SK-N-SH (cell line): ENCODE measurements around the gene GJB2. TPM values are rescaled to one million over a fixed set of nuclear protein-coding genes. Genes with fewer than 3 reads are reported as not detected.

Experiments
- CTCF ChIA-PET: fragments of 300-600, 350-600 bp; formaldehyde crosslinking; extraction: SDS; loops from one replicate; lab custom pipeline; 2021; lab: Yijun Ruan, JAX
- POLR2A ChIA-PET: fragments of 350-600 bp; sonication (Branson Sonifier 250); formaldehyde crosslinking; extraction: SDS; loops from one replicate; lab custom pipeline; 2020; ENCODE audit warnings: antibody characterized with exemption, inconsistent platforms; lab: Yijun Ruan, JAX
- DNase-seq: peaks from one replicate; pipeline ENCODE4 v3.0.0; 2012
- H2AFZ ChIP-seq: fragments of 200-600 bp; sonication (generic); 2 replicates; pipeline ENCODE4 v1.8.1; 2016; ENCODE audit warnings: antibody characterized with exemption, mild to moderate bottlenecking, low read depth
- H3F3A ChIP-seq: fragments of 200-600 bp; sonication (generic); replicated peaks from 2 replicates; pipeline ENCODE3; 2016; ENCODE audit warnings: antibody characterized with exemption, mild to moderate bottlenecking; ENCODE audit not compliant: insufficient read depth
- H3K27ac ChIP-seq, 2 experiments: fragments of 200-500 bp in 1 of 2; fragments of 200-600 bp in 1 of 2; sonication (Bioruptor generic) in 1 of 2; sonication (generic), shearing (Covaris generic) in 1 of 2; 2 replicates each; pipeline versions ENCODE4 v1.5.1 to v1.6.1; 2014 to 2016; ENCODE audit warnings: low read depth in 2 of 2, inconsistent platforms in 1 of 2, low read length in 1 of 2, mild to moderate bottlenecking in 1 of 2, mixed read lengths in 1 of 2
- H3K27me3 ChIP-seq: fragments of 200-600 bp; sonication (generic), shearing (Covaris generic); 2 replicates; pipeline ENCODE4 v1.6.1; 2016; ENCODE audit warnings: mixed run types; ENCODE audit not compliant: insufficient read depth
- H3K36me3 ChIP-seq, 2 experiments: fragments of 200-500 bp in 1 of 2; fragments of 200-600 bp in 1 of 2; sonication (Bioruptor generic) in 1 of 2; sonication (generic) in 1 of 2; replicated peaks in 1 of 2; 2 replicates each; pipeline versions ENCODE3 to v1.5.1; 2014 to 2016; ENCODE audit warnings: low read length in 1 of 2, mild to moderate bottlenecking in 1 of 2; ENCODE audit not compliant: insufficient read depth in 2 of 2, control insufficient read depth in 1 of 2
- H3K4me1 ChIP-seq, 2 experiments: fragments of 200-500 bp in 1 of 2; fragments of 200-600 bp in 1 of 2; sonication (Bioruptor generic) in 1 of 2; sonication (generic), shearing (Covaris generic) in 1 of 2; 2 replicates each; pipeline versions ENCODE4 v1.5.1 to v1.6.1; 2014 to 2016; ENCODE audit warnings: low read depth in 1 of 2, low read length in 1 of 2, mixed run types in 1 of 2; ENCODE audit not compliant: insufficient read depth in 2 of 2, control insufficient read depth in 1 of 2
- H3K4me2 ChIP-seq: fragments of 200-600 bp; sonication (generic), shearing (Covaris generic); 2 replicates; pipeline ENCODE4 v1.6.1; 2017; ENCODE audit warnings: mixed run types
- H3K4me3 ChIP-seq, 2 experiments: fragments of 200-500 bp in 1 of 2; fragments of 200-600 bp in 1 of 2; sonication (Bioruptor generic) in 1 of 2; sonication (generic), shearing (Covaris generic) in 1 of 2; 2 replicates each; pipeline versions ENCODE4 v1.5.1 to v1.8.1; 2014 to 2016; ENCODE audit warnings: low read depth in 2 of 2, inconsistent platforms in 1 of 2, low read length in 1 of 2, mild to moderate bottlenecking in 1 of 2, mixed read lengths in 1 of 2, moderate library complexity in 1 of 2
- H3K79me2 ChIP-seq: fragments of 200-600 bp; sonication (generic); 2 replicates; pipeline ENCODE4 v1.8.1; 2017; ENCODE audit warnings: mild to moderate bottlenecking; ENCODE audit not compliant: insufficient read depth
- H3K9ac ChIP-seq: fragments of 200-600 bp; sonication (generic); 2 replicates; pipeline ENCODE4 v1.6.1; 2017; ENCODE audit warnings: mixed run types
- H3K9me2 ChIP-seq: fragments of 200-600 bp; sonication (generic); 2 replicates; pipeline ENCODE4 v1.6.1; 2017; ENCODE audit warnings: mixed run types
- H3K9me3 ChIP-seq: fragments of 200-600 bp; sonication (generic); 2 replicates; pipeline ENCODE4 v1.6.1; 2017; ENCODE audit warnings: mixed run types, mild to moderate bottlenecking, moderate library complexity
- H4K20me1 ChIP-seq: fragments of 200-600 bp; sonication (generic); 2 replicates; pipeline ENCODE4 v1.6.1; 2017; ENCODE audit warnings: mild to moderate bottlenecking, mixed run types; ENCODE audit not compliant: insufficient read depth
- CHD2 ChIP-seq: fragments of 150-350 bp; IDR thresholded peaks from 2 replicates; pipeline ENCODE4 v1.6.1; 2018; ENCODE audit warnings: low read length; ENCODE audit not compliant: partially characterized antibody
- ELF1 ChIP-seq: IDR thresholded peaks from 2 replicates; pipeline ENCODE4 v1.4.0; 2012
- EZH2phosphoT487 ChIP-seq: fragments of 200-600 bp; sonication (generic); IDR thresholded peaks from 2 replicates; pipeline ENCODE4 v1.6.1; 2017; ENCODE audit warnings: low read depth, mixed run types, mild to moderate bottlenecking, antibody characterized with exemption, moderate library complexity, borderline replicate concordance
- GABPA ChIP-seq: IDR thresholded peaks from 2 replicates; pipeline ENCODE4 v1.4.0; 2012; ENCODE audit warnings: low read depth, mild to moderate bottlenecking
- JUND ChIP-seq: IDR thresholded peaks from 2 replicates; pipeline ENCODE4 v1.4.0; 2012
- MEF2A ChIP-seq: IDR thresholded peaks from 2 replicates; pipeline ENCODE4 v1.4.0; 2012; ENCODE audit warnings: low read depth, borderline replicate concordance
- NRF1 ChIP-seq: IDR thresholded peaks from 2 replicates; pipeline ENCODE4 v1.6.1; 2012; ENCODE audit warnings: low read depth, mild to moderate bottlenecking, low read length
- POLR2AphosphoS5 ChIP-seq: IDR thresholded peaks from 2 replicates; pipeline ENCODE4 v1.6.1; 2012; ENCODE audit warnings: low read depth, low read length
- RCOR1 ChIP-seq: fragments of 150-350 bp; IDR thresholded peaks from 2 replicates; pipeline ENCODE4 v1.6.1; 2017; ENCODE audit warnings: antibody characterized with exemption, low read length
- RFX5 ChIP-seq: IDR thresholded peaks from 2 replicates; pipeline ENCODE4 v1.6.1; 2012; ENCODE audit warnings: mild to moderate bottlenecking, improper control_type of control experiment, low read length
- RXRA ChIP-seq: IDR thresholded peaks from 2 replicates; pipeline ENCODE4 v1.4.0; 2012; ENCODE audit warnings: low read depth, mild to moderate bottlenecking, borderline replicate concordance
- SIN3A ChIP-seq: IDR thresholded peaks from 2 replicates; pipeline ENCODE4 v1.6.1; 2012; ENCODE audit warnings: low read depth, mild to moderate bottlenecking, low read length, moderate library complexity, borderline replicate concordance
- SMC3 ChIP-seq: IDR thresholded peaks from 2 replicates; pipeline ENCODE4 v1.6.1; 2012; ENCODE audit warnings: low read depth, low read length, improper control_type of control experiment
- TAF1 ChIP-seq: IDR thresholded peaks from 2 replicates; pipeline ENCODE4 v1.6.1; 2012; ENCODE audit warnings: low read depth, mild to moderate bottlenecking, low read length, moderate library complexity, borderline replicate concordance
- WGBS: methylation state at CpG from one replicate; pipeline ENCODE4 v1.1.6; 2017; ENCODE audit warnings: low lambda C conversion rate; 5-methylcytosine and 5-hydroxymethylcytosine counted together
- polyA plus RNA-seq, 3 experiments: library from polyadenylated mRNA; depleted of rRNA; stranded (reverse); fragments of >200 nt; gene quantifications; 2 replicates each; pipeline ENCODE4 v1.2.3, GENCODE V29; 2012
- TF ChIP-seq, protein P1 (sequence below): fragments of 200-600 bp; sonication (generic); IDR thresholded peaks from 2 replicates; pipeline ENCODE4 v1.6.1; 2017; ENCODE audit warnings: antibody characterized with exemption, mild to moderate bottlenecking, moderate library complexity

The GJB2 gene
- polyA plus RNA-seq, 1 of the 3 experiments (the other 2 are of a cell fraction), result not detected

DNA sequence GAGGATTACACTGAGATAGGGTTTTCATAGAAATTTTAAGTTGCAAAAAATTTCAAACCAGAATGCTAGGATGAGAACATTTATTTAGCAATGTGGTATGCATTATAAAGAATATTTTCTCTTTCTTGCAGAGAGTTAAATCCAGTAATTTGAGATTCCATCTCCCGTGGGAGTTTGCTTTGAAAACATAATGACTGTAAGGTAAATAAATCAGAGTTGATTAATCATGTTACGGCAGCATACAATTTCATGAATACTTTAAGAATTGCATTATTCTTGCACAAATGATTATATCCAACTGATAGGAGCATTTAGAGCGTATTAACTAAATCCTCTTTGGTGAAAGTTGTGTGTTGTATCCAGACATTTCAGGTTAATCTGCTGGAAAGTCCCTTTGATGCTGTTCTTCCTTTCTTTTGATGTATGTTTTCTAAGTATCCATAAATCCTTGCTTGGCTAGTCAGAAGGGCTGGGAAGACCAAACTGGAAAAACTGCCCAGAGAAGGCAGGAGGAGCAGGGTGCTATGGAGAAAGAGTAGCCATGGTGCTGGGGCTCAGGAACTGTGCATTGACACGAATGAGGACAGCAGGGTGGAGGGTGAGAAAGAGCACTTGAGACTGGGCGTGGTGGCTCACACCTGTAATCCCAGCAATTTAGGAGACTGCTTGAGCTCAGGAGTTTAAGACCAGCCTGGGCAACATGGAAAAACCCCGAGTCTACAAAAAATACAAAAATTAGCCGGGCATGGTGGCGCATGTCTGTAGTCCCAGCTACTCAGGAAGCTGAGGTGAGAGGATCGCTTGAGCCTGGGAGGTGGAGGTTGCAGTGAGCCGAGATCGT, 27.1 kb downstream of the GJB2 start:
- no peaks in the 10 kb centered on the region for H3K9me2 ChIP-seq
- H3K27me3 ChIP-seq, result peaks cover 86% of the 10 kb centered on the region
- H3K4me1 ChIP-seq, result no peaks in the 10 kb centered on the region; a peak in 1 of 4 replicates
- H3K79me2 ChIP-seq, result no peaks in the 10 kb centered on the region
- H3K9me3 ChIP-seq, result no peaks in the 10 kb centered on the region
- H2AFZ ChIP-seq, result no peak overlapping the region
- 29% methylated on average over 11 of the region's 11 CpGs for WGBS
- H3K4me3 ChIP-seq, result no peak overlapping the region
- TF ChIP-seq POLR2AphosphoS5, result no peak
- no peak for TF ChIP-seq RFX5
- no peak for TF ChIP-seq SIN3A
- no peak for TF ChIP-seq NRF1
- TF ChIP-seq, protein P1, sequence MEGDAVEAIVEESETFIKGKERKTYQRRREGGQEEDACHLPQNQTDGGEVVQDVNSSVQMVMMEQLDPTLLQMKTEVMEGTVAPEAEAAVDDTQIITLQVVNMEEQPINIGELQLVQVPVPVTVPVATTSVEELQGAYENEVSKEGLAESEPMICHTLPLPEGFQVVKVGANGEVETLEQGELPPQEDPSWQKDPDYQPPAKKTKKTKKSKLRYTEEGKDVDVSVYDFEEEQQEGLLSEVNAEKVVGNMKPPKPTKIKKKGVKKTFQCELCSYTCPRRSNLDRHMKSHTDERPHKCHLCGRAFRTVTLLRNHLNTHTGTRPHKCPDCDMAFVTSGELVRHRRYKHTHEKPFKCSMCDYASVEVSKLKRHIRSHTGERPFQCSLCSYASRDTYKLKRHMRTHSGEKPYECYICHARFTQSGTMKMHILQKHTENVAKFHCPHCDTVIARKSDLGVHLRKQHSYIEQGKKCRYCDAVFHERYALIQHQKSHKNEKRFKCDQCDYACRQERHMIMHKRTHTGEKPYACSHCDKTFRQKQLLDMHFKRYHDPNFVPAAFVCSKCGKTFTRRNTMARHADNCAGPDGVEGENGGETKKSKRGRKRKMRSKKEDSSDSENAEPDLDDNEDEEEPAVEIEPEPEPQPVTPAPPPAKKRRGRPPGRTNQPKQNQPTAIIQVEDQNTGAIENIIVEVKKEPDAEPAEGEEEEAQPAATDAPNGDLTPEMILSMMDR, result no peak
- TF ChIP-seq ELF1, result no peak
- TF ChIP-seq RXRA, result no peak
- no peak for TF ChIP-seq MEF2A
- TF ChIP-seq JUND, result no peak
- TF ChIP-seq CHD2, result no peak
- TF ChIP-seq EZH2phosphoT487, result no peak
- TF ChIP-seq SMC3, result no peak
- TF ChIP-seq RCOR1, result no peak
- no peak for TF ChIP-seq TAF1
- H3K27ac ChIP-seq, result no peak overlapping the region
- H3K4me2 ChIP-seq, result no peak overlapping the region
- H3K9ac ChIP-seq, result no peak overlapping the region
- ChIA-PET CTCF (interaction anchor here (1.4 kb wide), 1 partner anchor 38 kb away, joined by 6 read pairs; no protein-coding TSS in a partner anchor), POLR2A (no interaction called here)
- H3K36me3 ChIP-seq, result no peaks in the 10 kb centered on the region
- H3F3A ChIP-seq, result peaks cover 14% of the 10 kb centered on the region
- no peaks in the 10 kb centered on the region for H4K20me1 ChIP-seq
- DNase-seq, result no peak

DNA sequence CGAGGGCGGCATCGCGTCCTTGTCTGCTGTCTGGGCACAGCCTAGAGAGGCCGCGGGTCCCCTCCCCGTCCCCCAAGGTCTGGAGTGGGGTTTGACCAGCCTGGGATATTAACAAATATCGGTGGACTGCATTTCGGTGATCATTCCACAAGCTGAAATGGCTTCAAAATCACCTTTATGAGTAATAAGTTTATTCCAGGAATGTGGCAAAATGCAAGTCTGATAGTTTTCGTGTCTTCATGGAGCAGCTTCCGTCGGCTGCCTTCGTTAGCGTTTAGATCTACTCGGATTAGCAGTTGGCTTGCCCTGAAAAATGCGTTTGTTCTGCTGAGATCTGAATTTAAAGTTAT, 30.8 kb downstream of the GJB2 start:
- Histone ChIP-seq H3K79me2 (no peaks in the 10 kb centered on the region), H3K4me3 (no peak overlapping the region), H3K36me3 (no peaks in the 10 kb centered on the region), H3K9me2 (no peaks in the 10 kb centered on the region), H3K4me1 (no peaks in the 10 kb centered on the region; a peak in 1 of 4 replicates), H2AFZ (no peak overlapping the region), H4K20me1 (no peaks in the 10 kb centered on the region), H3K4me2 (no peak overlapping the region), H3F3A (peaks cover 14% of the 10 kb centered on the region), H3K9me3 (no peaks in the 10 kb centered on the region), H3K27ac (no peak overlapping the region), H3K27me3 (peaks cover 84% of the 10 kb centered on the region), H3K9ac (no peak overlapping the region)
- no peak for DNase-seq
- CTCF ChIA-PET, result interaction anchor here (0.6 to 1.6 kb wide), 10 partner anchors 9 to 176 kb away, joined by 3 to 10 read pairs (median 4); no protein-coding TSS in a partner anchor
- no peak for TF ChIP-seq GABPA
- TF ChIP-seq EZH2phosphoT487, result peak; percentile 68; the same call in 1 of the 2 replicates
- POLR2A ChIA-PET, result no interaction called here
- whole genome bisulfite sequencing, result 40% methylated on average over 16 of the region's 16 CpGs
